K562 (cell line): ENCODE measurements around the gene BRCA1. TPM values are rescaled to one million over a fixed set of nuclear protein-coding genes. Genes with fewer than 3 reads are reported as not detected.

Experiments
- ARHGAP35 ChIP-seq: fragments of 450-650 bp; IDR thresholded peaks from 2 replicates; pipeline ENCODE4 v1.6.1; 2018; ENCODE audit not compliant: partially characterized antibody
- ATF1 ChIP-seq, 2 experiments: fragments of 450-650 bp in 1 of 2; IDR thresholded peaks; 2 replicates each; pipeline ENCODE4 v1.6.1; 2016; ENCODE audit warnings: missing compliant biosample characterization in 1 of 2, missing genetic modification characterization in 1 of 2
- CBX3 ChIP-seq, 2 experiments: IDR thresholded peaks; 1 replicate in 1 of 2; 2 replicates in 1 of 2; pipeline ENCODE4 v1.6.1; 2012; ENCODE audit warnings: inconsistent platforms in 2 of 2, low read length in 2 of 2, borderline replicate concordance in 1 of 2, control low read depth in 1 of 2
- CREB1 ChIP-seq, 2 experiments: sonication (generic) in 1 of 2; formaldehyde crosslinking in 1 of 2; IDR thresholded peaks; 2 replicates each; pipeline versions ENCODE4 v1.6.1 to v1.8.0; 2012 to 2022; ENCODE audit warnings: inconsistent platforms in 1 of 2, mild to moderate bottlenecking in 1 of 2, missing genetic modification reagents in 1 of 2, moderate library complexity in 1 of 2
- GTF2A2 ChIP-seq: IDR thresholded peaks from 2 replicates; pipeline ENCODE4 v1.6.1; 2016; ENCODE audit warnings: mild to moderate bottlenecking, missing genetic modification characterization, missing compliant biosample characterization
- HES1 ChIP-seq: fragments of 450-650 bp; IDR thresholded peaks from 2 replicates; pipeline ENCODE4 v1.6.1; 2016; ENCODE audit warnings: low read depth, mild to moderate bottlenecking, moderate library complexity
- LEF1 ChIP-seq: fragments of 450-650 bp; IDR thresholded peaks from 2 replicates; pipeline ENCODE4 v1.6.1; 2016; ENCODE audit warnings: mild to moderate bottlenecking
- MCM7 ChIP-seq, 2 experiments: fragments of 450-650 bp; IDR thresholded peaks; 2 replicates each; pipeline ENCODE4 v1.6.1; 2016 to 2018
- MTA1 ChIP-seq: fragments of 450-650 bp; IDR thresholded peaks from 2 replicates; pipeline ENCODE4 v1.6.1; 2017; ENCODE audit warnings: borderline replicate concordance
- PTRF ChIP-seq: fragments of 450-650 bp; IDR thresholded peaks from 2 replicates; pipeline ENCODE4 v1.6.1; 2016; ENCODE audit warnings: mild to moderate bottlenecking, missing genetic modification characterization, missing compliant biosample characterization
- SMARCC2 ChIP-seq: fragments of 450-650 bp; IDR thresholded peaks from 2 replicates; pipeline ENCODE4 v1.6.1; 2017; ENCODE audit warnings: antibody characterized with exemption, moderate library complexity, mild to moderate bottlenecking, low read depth
- SRSF7 ChIP-seq: fragments of 200-400 bp; formaldehyde crosslinking; optimal IDR thresholded peaks from 2 replicates; pipeline ENCODE3; 2017; ENCODE audit warnings: mild to moderate bottlenecking, low read depth, low read length
- TFAM ChIP-seq: fragments of 250-450 bp; sonication (Bioruptor Pico); conservative IDR thresholded peaks from 2 replicates; pipeline ENCODE4 v1.5.0; 2021; ENCODE audit warnings: mild to moderate bottlenecking, moderate library complexity
- ZBTB1 ChIP-seq: sonication (generic); formaldehyde crosslinking; IDR thresholded peaks from 2 replicates; pipeline ENCODE4 v1.8.1; 2023; ENCODE audit warnings: missing genetic modification reagents, low read depth, mild to moderate bottlenecking, borderline replicate concordance
- ZNF197 ChIP-seq: fragments of 200-800 bp; sonication (Bioruptor generic); IDR thresholded peaks from 2 replicates; pipeline ENCODE4 v1.6.1; 2016; ENCODE audit warnings: low read depth, missing genetic modification characterization, missing compliant biosample characterization
- polyA plus RNA-seq, 8 experiments: library from polyadenylated mRNA; depleted of rRNA in 4 of 8; stranded (reverse) in 5 of 8; unstranded in 3 of 8; fragments of >200 nt; fragmentation: Nextera tagmentation in 2 of 8; fragmentation: Illumina TruSeq in 1 of 8; extraction: Ambion mirVana in 2 of 8; extraction: Trizol in 1 of 8; gene quantifications; 2 replicates each; pipeline versions ENCODE4 v1.2.1 to v1.2.3, GENCODE V29; 2011 to 2014; ENCODE audit warnings: inconsistent platforms in 1 of 8, missing spikeins in 1 of 8
- total RNA-seq, 7 experiments: library from RNA; depleted of rRNA in 6 of 7; stranded (reverse); fragments of >200 nt in 6 of 7; fragmentation: Illumina TruSeq in 2 of 7; extraction: Trizol in 2 of 7; gene quantifications; 2 replicates each; pipeline versions ENCODE4 v1.2.1 to v1.2.3, GENCODE V29; 2011 to 2021; ENCODE audit warnings: low replicate concordance in 1 of 7
- TF ChIP-seq, protein P1 (sequence below): IDR thresholded peaks from 2 replicates; pipeline ENCODE4 v1.6.1; 2016; ENCODE audit warnings: missing genetic modification characterization, missing compliant biosample characterization
- TF ChIP-seq, protein P2 (sequence below), 3 experiments: fragments of 200-800 bp in 1 of 3; fragments of 250-450 bp in 1 of 3; fragments of 450-650 bp in 1 of 3; sonication (Bioruptor Pico) in 1 of 3; sonication (Bioruptor generic) in 1 of 3; formaldehyde crosslinking in 1 of 3; IDR thresholded peaks; 2 replicates each; pipeline versions ENCODE4 v1.6.1 to v1.8.0; 2016 to 2022; ENCODE audit warnings: mild to moderate bottlenecking in 2 of 3, missing genetic modification characterization in 2 of 3, missing compliant biosample characterization in 1 of 3, moderate library complexity in 1 of 3
- TF ChIP-seq, protein P3 (sequence below): fragments of 450-650 bp; IDR thresholded peaks from 2 replicates; pipeline ENCODE4 v1.6.1; 2016; ENCODE audit warnings: antibody characterized with exemption

Gene BRCA1
- total and polyA plus RNA-seq, 9 of the 15 experiments (the other 6 are each of a cell fraction or from before 2014, with no cell fraction given): 25.9 to 95.3 (median 62.3) TPM

DNA sequence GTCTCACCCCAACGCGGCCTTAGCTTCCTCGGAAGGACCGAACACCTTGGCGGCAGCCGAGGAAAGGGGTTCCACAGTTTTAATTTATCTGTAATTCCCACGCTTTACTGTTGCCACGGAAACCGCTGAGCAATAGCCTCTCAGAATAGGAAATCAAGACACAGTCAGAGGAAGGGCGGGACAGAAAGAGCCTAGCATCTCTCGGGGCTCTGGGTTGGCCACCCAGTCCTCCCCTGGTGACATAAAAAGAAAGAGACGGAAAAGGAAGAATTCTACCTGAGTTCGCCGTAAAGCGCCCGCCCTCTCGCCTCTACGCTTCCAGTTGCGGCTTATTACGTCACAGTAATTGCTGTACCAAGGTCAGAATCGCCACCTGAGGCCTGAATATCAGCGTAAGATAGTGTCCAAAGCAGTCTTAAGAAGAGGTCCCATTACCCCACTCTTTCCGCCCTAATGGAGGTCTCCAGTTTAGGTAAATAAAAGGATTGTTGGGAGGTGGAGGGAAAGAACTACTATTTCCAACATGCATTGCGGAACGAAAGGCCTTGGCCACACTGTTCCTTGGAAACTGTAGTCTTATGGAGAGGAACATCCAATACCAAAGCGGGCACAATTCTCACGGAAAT is 45.1 kb upstream of the BRCA1 start (continued):
- TF ChIP-seq SMARCC2: no peak
- TF ChIP-seq HES1: no peak
- TF ChIP-seq CREB1 (IDR thresholded peaks at IDR 0.05): peak; percentile 97
- TF ChIP-seq CREB1 (CRISPR knock-in tag; IDR thresholded peaks at IDR 0.05): peak; percentile 90
- no peak for TF ChIP-seq CBX3 (IDR thresholded peaks at IDR 0.05; ENCODE audit: borderline replicate concordance in 1 of 2, low read length in 2 of 2)
- TF ChIP-seq GTF2A2: no peak
- peak; percentile 73 for TF ChIP-seq ATF1 (CRISPR knock-in tag; IDR thresholded peaks at IDR 0.05)
- TF ChIP-seq ATF1 (tag; IDR thresholded peaks at IDR 0.05): peak; percentile 99
- TF ChIP-seq SRSF7: no peak
- TF ChIP-seq PTRF (tag): no peak
- no peak for TF ChIP-seq ZNF197 (CRISPR knock-in tag)
- TF ChIP-seq, protein P1, sequence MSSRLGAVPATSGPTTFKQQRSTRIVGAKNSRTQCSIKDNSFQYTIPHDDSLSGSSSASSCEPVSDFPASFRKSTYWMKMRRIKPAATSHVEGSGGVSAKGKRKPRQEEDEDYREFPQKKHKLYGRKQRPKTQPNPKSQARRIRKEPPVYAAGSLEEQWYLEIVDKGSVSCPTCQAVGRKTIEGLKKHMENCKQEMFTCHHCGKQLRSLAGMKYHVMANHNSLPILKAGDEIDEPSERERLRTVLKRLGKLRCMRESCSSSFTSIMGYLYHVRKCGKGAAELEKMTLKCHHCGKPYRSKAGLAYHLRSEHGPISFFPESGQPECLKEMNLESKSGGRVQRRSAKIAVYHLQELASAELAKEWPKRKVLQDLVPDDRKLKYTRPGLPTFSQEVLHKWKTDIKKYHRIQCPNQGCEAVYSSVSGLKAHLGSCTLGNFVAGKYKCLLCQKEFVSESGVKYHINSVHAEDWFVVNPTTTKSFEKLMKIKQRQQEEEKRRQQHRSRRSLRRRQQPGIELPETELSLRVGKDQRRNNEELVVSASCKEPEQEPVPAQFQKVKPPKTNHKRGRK (tag): no peak
- TF ChIP-seq, protein P2, sequence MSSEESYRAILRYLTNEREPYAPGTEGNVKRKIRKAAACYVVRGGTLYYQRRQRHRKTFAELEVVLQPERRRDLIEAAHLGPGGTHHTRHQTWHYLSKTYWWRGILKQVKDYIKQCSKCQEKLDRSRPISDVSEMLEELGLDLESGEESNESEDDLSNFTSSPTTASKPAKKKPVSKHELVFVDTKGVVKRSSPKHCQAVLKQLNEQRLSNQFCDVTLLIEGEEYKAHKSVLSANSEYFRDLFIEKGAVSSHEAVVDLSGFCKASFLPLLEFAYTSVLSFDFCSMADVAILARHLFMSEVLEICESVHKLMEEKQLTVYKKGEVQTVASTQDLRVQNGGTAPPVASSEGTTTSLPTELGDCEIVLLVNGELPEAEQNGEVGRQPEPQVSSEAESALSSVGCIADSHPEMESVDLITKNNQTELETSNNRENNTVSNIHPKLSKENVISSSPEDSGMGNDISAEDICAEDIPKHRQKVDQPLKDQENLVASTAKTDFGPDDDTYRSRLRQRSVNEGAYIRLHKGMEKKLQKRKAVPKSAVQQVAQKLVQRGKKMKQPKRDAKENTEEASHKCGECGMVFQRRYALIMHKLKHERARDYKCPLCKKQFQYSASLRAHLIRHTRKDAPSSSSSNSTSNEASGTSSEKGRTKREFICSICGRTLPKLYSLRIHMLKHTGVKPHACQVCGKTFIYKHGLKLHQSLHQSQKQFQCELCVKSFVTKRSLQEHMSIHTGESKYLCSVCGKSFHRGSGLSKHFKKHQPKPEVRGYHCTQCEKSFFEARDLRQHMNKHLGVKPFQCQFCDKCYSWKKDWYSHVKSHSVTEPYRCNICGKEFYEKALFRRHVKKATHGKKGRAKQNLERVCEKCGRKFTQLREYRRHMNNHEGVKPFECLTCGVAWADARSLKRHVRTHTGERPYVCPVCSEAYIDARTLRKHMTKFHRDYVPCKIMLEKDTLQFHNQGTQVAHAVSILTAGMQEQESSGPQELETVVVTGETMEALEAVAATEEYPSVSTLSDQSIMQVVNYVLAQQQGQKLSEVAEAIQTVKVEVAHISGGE (CRISPR knock-in tag; IDR thresholded peaks at IDR 0.05): peak in 1 of 3 experiments; percentile 81; a peak in 2 of 6 replicates
- no peak for TF ChIP-seq ARHGAP35
- TF ChIP-seq MCM7 (IDR thresholded peaks at IDR 0.05): no peak
- TF ChIP-seq LEF1: no peak
- no peak for TF ChIP-seq ZBTB1 (CRISPR knock-in tag)
- no peak for TF ChIP-seq TFAM (CRISPR knock-in tag)
- TF ChIP-seq, protein P3, sequence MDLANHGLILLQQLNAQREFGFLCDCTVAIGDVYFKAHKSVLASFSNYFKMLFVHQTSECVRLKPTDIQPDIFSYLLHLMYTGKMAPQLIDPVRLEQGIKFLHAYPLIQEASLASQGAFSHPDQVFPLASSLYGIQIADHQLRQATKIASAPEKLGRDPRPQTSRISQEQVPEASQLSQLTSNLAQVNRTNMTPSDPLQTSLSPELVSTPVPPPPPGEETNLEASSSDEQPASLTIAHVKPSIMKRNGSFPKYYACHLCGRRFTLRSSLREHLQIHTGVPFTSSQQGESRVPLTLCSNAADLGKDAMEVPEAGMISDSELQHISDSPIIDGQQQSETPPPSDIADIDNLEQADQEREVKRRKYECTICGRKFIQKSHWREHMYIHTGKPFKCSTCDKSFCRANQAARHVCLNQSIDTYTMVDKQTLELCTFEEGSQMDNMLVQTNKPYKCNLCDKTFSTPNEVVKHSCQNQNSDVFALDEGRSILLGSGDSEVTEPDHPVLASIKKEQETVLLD: no peak
- TF ChIP-seq MTA1: peak; percentile 98
